GM12878 (cell line): ENCODE results near the gene PKN3. TPM values are rescaled to one million over a fixed set of nuclear protein-coding genes. Genes with fewer than 3 reads are reported as not detected.

Experiments
- ATAC-seq: fragments of 200-7000 bp; cut with Tn5 transposase; 3 replicates; pipeline ENCODE4 v1.9.1; 2020; ENCODE audit warnings: mild to moderate bottlenecking, moderate library complexity
- BruUV-seq: library from RNA; stranded (reverse); fragments of 400-500 nt; replicated peaks from 2 replicates; lab custom pipeline; 2021; lab: Mats Ljungman, UMichigan
- CTCF ChIA-PET: fragments of 300-600 bp; sonication (Branson Sonifier 250); formaldehyde crosslinking; extraction: SDS; loops from one replicate; lab custom pipeline; 2021; ENCODE audit warnings: inconsistent platforms; lab: Yijun Ruan, JAX
- POLR2A ChIA-PET: fragments of 350-600 bp; formaldehyde crosslinking; extraction: SDS; loops from one replicate; lab custom pipeline; 2021; ENCODE audit warnings: inconsistent platforms; lab: Charles Lee
- RAD21 ChIA-PET: fragments of 300-600 bp; sonication (Branson Sonifier 250); formaldehyde crosslinking; loops from one replicate; lab custom pipeline; 2023; ENCODE audit warnings: antibody characterized with exemption; ENCODE audit not compliant: unreplicated experiment; lab: Charles Lee
- SMC1A ChIA-PET: fragments of 300-600 bp; sonication (Branson Sonifier 250); formaldehyde crosslinking; loops from one replicate; lab custom pipeline; 2023; ENCODE audit not compliant: unreplicated experiment, uncharacterized antibody; lab: Charles Lee
- DNase-seq: peaks from one replicate; pipeline ENCODE4 v3.0.0-alpha.2; 2011; ENCODE audit warnings: low read depth, low spot score
- FAIRE-seq: peaks from 3 replicates; lab custom pipeline; 2011; peaks lifted over from hg19 to GRCh38; lab: Jason Lieb, UNC
- H2AFZ ChIP-seq: 2 replicates; pipeline ENCODE4 v1.6.0; 2011; ENCODE audit warnings: low read depth, low read length, control low read depth; ENCODE audit not compliant: control insufficient read depth
- H3K27ac ChIP-seq: 2 replicates; pipeline ENCODE4 v1.5.1; 2011; ENCODE audit warnings: control low read depth; ENCODE audit not compliant: control insufficient read depth, insufficient read depth
- H3K27me3 ChIP-seq, 2 experiments: replicated peaks in 1 of 2; 2 replicates each; pipeline versions ENCODE4 v1.6.0 to v1.6.1; 2011; ENCODE audit warnings: low read length in 1 of 2; ENCODE audit not compliant: control insufficient read depth in 2 of 2, insufficient read depth in 2 of 2
- H3K36me3 ChIP-seq, 2 experiments: 2 replicates each; pipeline ENCODE4 v1.5.1; 2011; ENCODE audit warnings: low read length in 1 of 2; ENCODE audit not compliant: control insufficient read depth in 2 of 2, insufficient read depth in 2 of 2
- H3K4me1 ChIP-seq: 2 replicates; pipeline ENCODE4 v1.6.1; 2011; ENCODE audit warnings: mild to moderate bottlenecking, low read length, moderate library complexity, mixed read lengths; ENCODE audit not compliant: control insufficient read depth, insufficient read depth
- H3K4me2 ChIP-seq: 2 replicates; pipeline ENCODE4 v1.6.0; 2011; ENCODE audit warnings: control low read depth; ENCODE audit not compliant: control insufficient read depth, insufficient read depth
- H3K4me3 ChIP-seq: fragments of 200-600 bp; sonication (generic); 2 replicates; pipeline ENCODE4 v1.5.1; 2016
- H3K79me2 ChIP-seq: 2 replicates; pipeline ENCODE4 v1.6.0; 2011; ENCODE audit warnings: low read length; ENCODE audit not compliant: control insufficient read depth, insufficient read depth
- H3K9ac ChIP-seq: 2 replicates; pipeline ENCODE4 v1.8.0; 2011; ENCODE audit warnings: low read length, control low read depth, mixed read lengths; ENCODE audit not compliant: control insufficient read depth, insufficient read depth
- H3K9me3 ChIP-seq: replicated peaks from 3 replicates; pipeline ENCODE4 v1.5.1; 2011; ENCODE audit warnings: mild to moderate bottlenecking, low read length; ENCODE audit not compliant: control insufficient read depth, insufficient read depth
- H4K20me1 ChIP-seq: 2 replicates; pipeline ENCODE4 v1.6.0; 2011; ENCODE audit not compliant: control insufficient read depth, insufficient read depth
- BACH1 ChIP-seq: fragments of 450-650 bp; IDR thresholded peaks from 2 replicates; pipeline ENCODE4 v1.6.1; 2017; ENCODE audit warnings: mild to moderate bottlenecking, borderline replicate concordance
- KDM1A ChIP-seq: fragments of 200-600 bp; sonication (generic); IDR thresholded peaks from 2 replicates; pipeline ENCODE4 v1.6.1; 2016; ENCODE audit warnings: borderline replicate concordance
- TCF7 ChIP-seq: IDR thresholded peaks from 2 replicates; pipeline ENCODE4 v1.6.1; 2014; ENCODE audit warnings: antibody characterized with exemption, borderline replicate concordance
- ZBED1 ChIP-seq: IDR thresholded peaks from 2 replicates; pipeline ENCODE4 v1.6.1; 2016; ENCODE audit warnings: borderline replicate concordance
- WGBS: methylation state at CpG from one replicate; pipeline ENCODE4 v1.1.6; 2016; ENCODE audit warnings: low lambda C conversion rate; ENCODE audit not compliant: insufficient replicate concordance, insufficient coverage; ENCODE audit errors: missing lambda C conversion rate; 5-methylcytosine and 5-hydroxymethylcytosine counted together
- in situ Hi-C: fragments of 300-500 bp; cut with MboI; formaldehyde crosslinking; loops from 9 replicates; pipeline ENCODE4 v1.14.3; 2018; ENCODE audit warnings: mixed read lengths
- intact Hi-C: fragments of 100-400 bp; cut with micrococcal nuclease; formaldehyde crosslinking; loops from one replicate; pipeline ENCODE4 v1.14.2; 2022; ENCODE audit not compliant: unreplicated experiment
- polyA plus RNA-seq, 11 experiments: library from polyadenylated mRNA; depleted of rRNA in 4 of 11; unstranded in 6 of 11; stranded (reverse) in 5 of 11; fragments of >200 nt; fragmentation: Nextera tagmentation in 4 of 11; fragmentation: Illumina TruSeq in 1 of 11; extraction: Ambion mirVana in 4 of 11; extraction: Trizol in 1 of 11; gene quantifications; 1 replicate in 1 of 11; 2 replicates in 10 of 11; pipeline versions ENCODE4 v1.2.1 to v1.2.3, GENCODE V29; 2011 to 2016; ENCODE audit warnings: inconsistent platforms in 2 of 11, missing spikeins in 2 of 11, low read depth in 1 of 11
- small RNA-seq: library from RNA; depleted of rRNA; stranded (forward); fragments of <200 nt; gene quantifications from one replicate; pipeline ENCODE3, GENCODE V24; 2014
- total RNA-seq, 4 experiments: library from RNA; depleted of rRNA in 3 of 4; stranded (reverse); fragments of >200 nt in 3 of 4; fragmentation: Illumina TruSeq in 1 of 4; extraction: Trizol in 1 of 4; gene quantifications; 2 replicates each; pipeline versions ENCODE4 v1.2.1 to v1.2.3, GENCODE V29; 2013 to 2021

PKN3 gene
- total and polyA plus RNA-seq, 10 of the 15 experiments (the other 5 are each of a cell fraction or from before 2014, with no cell fraction given) = 0.35 to 11.0 (median 3.3) TPM

DNA sequence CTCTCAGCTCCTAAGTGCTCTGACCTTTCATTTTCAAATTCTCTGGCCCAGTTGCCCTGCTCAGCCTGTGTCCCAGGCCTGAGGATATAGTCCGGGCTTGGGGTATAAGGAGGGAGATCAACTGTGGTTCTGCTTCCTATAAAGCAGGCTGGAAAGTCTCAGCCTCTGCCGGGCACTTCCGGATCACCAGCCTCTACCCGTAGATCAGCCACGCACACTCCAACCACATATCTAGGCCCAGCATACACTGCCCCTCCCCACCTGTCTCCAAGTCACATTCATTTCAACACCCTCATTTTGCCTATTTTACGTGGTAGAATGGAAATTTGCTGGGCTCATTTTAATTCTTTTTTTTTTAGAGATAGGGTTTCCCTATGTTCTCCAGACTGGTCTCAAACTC, 66.3 kb downstream of the PKN3 start:
- WGBS = 97% methylated on average over 6 of the region's 6 CpGs
- no peaks in the 10 kb centered on the region for H3K9me3 ChIP-seq
- no peak for ATAC-seq
- no peak for TF ChIP-seq KDM1A
- no peak for TF ChIP-seq BACH1
- no peak for TF ChIP-seq TCF7
- TF ChIP-seq ZBED1 = no peak
- no peak overlapping the region for H3K4me3 ChIP-seq
- H3K79me2 ChIP-seq = peaks cover 4% of the 10 kb centered on the region
- H3K27me3 ChIP-seq = no peaks in the 10 kb centered on the region
- H3K27ac ChIP-seq = no peak overlapping the region
- no peak overlapping the region for H2AFZ ChIP-seq
- POLR2A ChIA-PET = interaction anchor here (0.8 kb wide), 1 partner anchor 84 kb away, joined by 3 read pairs; no protein-coding TSS in a partner anchor
- H3K4me1 ChIP-seq = no peaks in the 10 kb centered on the region
- intact Hi-C loops = no loop called here
- no peak for DNase-seq
- H3K4me2 ChIP-seq = no peak overlapping the region
- H4K20me1 ChIP-seq = no peaks in the 10 kb centered on the region
- no TSS peak for BruUV-seq
- CTCF ChIA-PET = interaction anchor here (1.5 kb wide), 1 partner anchor 20 kb away, joined by 5 read pairs; no protein-coding TSS in a partner anchor
- RAD21 ChIA-PET = no interaction called here
- SMC1A ChIA-PET = no interaction called here
- in situ Hi-C loops = no loop called here
- H3K9ac ChIP-seq = no peak overlapping the region
- FAIRE-seq = no peak
- no peaks in the 10 kb centered on the region for H3K36me3 ChIP-seq

Small RNA genes lying within 50 kb of the gene (small RNA-seq; reads per million reads assigned to genes)
- gene RF00017 (not detected), gene RN7SL560P (not detected)

Other genes with a start within 250 kb of the PKN3 start
Only the 7 nearest of the 15 such genes appear.
- gene DYNC2I2, start 45.7 kb upstream of the PKN3 start, total RNA-seq (2014; rRNA removed) = 91.1 and 109 TPM in 2 replicates
- gene DYNC2I2, start 45.7 kb upstream of the PKN3 start, total RNA-seq (2014; rRNA removed; fragmentation: Illumina TruSeq; extraction: Trizol) = 18.4 and 19.7 TPM in 2 replicates
- 61.0 and 64.7 TPM in 2 replicates for gene DYNC2I2, start 45.7 kb upstream of the PKN3 start, total RNA-seq (2021)
- gene DYNC2I2, start 45.7 kb upstream of the PKN3 start, polyA plus RNA-seq (2011; rRNA removed) = 15.4 and 31.2 TPM in 2 replicates
- gene DYNC2I2, start 45.7 kb upstream of the PKN3 start, polyA plus RNA-seq (2014; fragmentation: Illumina TruSeq; extraction: Trizol) = 2.4 and 11.1 TPM in 2 replicates
- gene DYNC2I2, start 45.7 kb upstream of the PKN3 start, polyA plus RNA-seq (2014; fragmentation: Nextera tagmentation; extraction: Ambion mirVana) = 1 to 10 TPM in 1 of 2 experiments, under 1 TPM in 1; 0.89 to 2.3 TPM
- 84.1 and 95.5 TPM in 2 replicates for gene DYNC2I2, start 45.7 kb upstream of the PKN3 start, polyA plus RNA-seq (2014; rRNA removed)
- 100 to 1,000 TPM in 1 of 2 experiments, 10 to 100 TPM in 1; 88.0 to 118 TPM for gene DYNC2I2, start 45.7 kb upstream of the PKN3 start, polyA plus RNA-seq (2016; fragmentation: Nextera tagmentation; extraction: Ambion mirVana)
- 345 and 493 TPM in 2 replicates for gene SET, start 13.3 kb upstream of the PKN3 start, total RNA-seq (2014; rRNA removed)
- gene SET, start 13.3 kb upstream of the PKN3 start, total RNA-seq (2014; rRNA removed; fragmentation: Illumina TruSeq; extraction: Trizol) = 676 and 706 TPM in 2 replicates
- gene SET, start 13.3 kb upstream of the PKN3 start, total RNA-seq (2021) = 503 and 533 TPM in 2 replicates
- gene SET, start 13.3 kb upstream of the PKN3 start, polyA plus RNA-seq (2011; rRNA removed) = 305 and 466 TPM in 2 replicates
- 597 and 873 TPM in 2 replicates for gene SET, start 13.3 kb upstream of the PKN3 start, polyA plus RNA-seq (2014; fragmentation: Illumina TruSeq; extraction: Trizol)
- gene SET, start 13.3 kb upstream of the PKN3 start, polyA plus RNA-seq (2014; fragmentation: Nextera tagmentation; extraction: Ambion mirVana) = 100 to 1,000 TPM; 314 to 450 TPM
- 274 and 284 TPM in 2 replicates for gene SET, start 13.3 kb upstream of the PKN3 start, polyA plus RNA-seq (2014; rRNA removed)
- gene SET, start 13.3 kb upstream of the PKN3 start, polyA plus RNA-seq (2016; fragmentation: Nextera tagmentation; extraction: Ambion mirVana) = 100 to 1,000 TPM; 440 to 466 TPM
- 99.0 and 112 TPM in 2 replicates for gene ZDHHC12, start 21.6 kb downstream of the PKN3 start, total RNA-seq (2014; rRNA removed)
- gene ZDHHC12, start 21.6 kb downstream of the PKN3 start, total RNA-seq (2014; rRNA removed; fragmentation: Illumina TruSeq; extraction: Trizol) = 20.5 and 24.8 TPM in 2 replicates
- gene ZDHHC12, start 21.6 kb downstream of the PKN3 start, total RNA-seq (2021) = 67.2 and 75.1 TPM in 2 replicates
- gene ZDHHC12, start 21.6 kb downstream of the PKN3 start, polyA plus RNA-seq (2011; rRNA removed) = 8.3 and 23.7 TPM in 2 replicates
- 1.5 and 13.9 TPM in 2 replicates for gene ZDHHC12, start 21.6 kb downstream of the PKN3 start, polyA plus RNA-seq (2014; fragmentation: Illumina TruSeq; extraction: Trizol)
- 1 to 10 TPM in 1 of 2 experiments, under 1 TPM in 1; 0.95 to 9.9 TPM for gene ZDHHC12, start 21.6 kb downstream of the PKN3 start, polyA plus RNA-seq (2014; fragmentation: Nextera tagmentation; extraction: Ambion mirVana)
- gene ZDHHC12, start 21.6 kb downstream of the PKN3 start, polyA plus RNA-seq (2014; rRNA removed) = 106 and 139 TPM in 2 replicates
- 100 to 1,000 TPM; 129 to 146 TPM for gene ZDHHC12, start 21.6 kb downstream of the PKN3 start, polyA plus RNA-seq (2016; fragmentation: Nextera tagmentation; extraction: Ambion mirVana)
- 8.9 and 11.2 TPM in 2 replicates for gene ZER1, start 69.4 kb downstream of the PKN3 start, total RNA-seq (2014; rRNA removed)
- 3.6 and 3.8 TPM in 2 replicates for gene ZER1, start 69.4 kb downstream of the PKN3 start, total RNA-seq (2014; rRNA removed; fragmentation: Illumina TruSeq; extraction: Trizol)
- gene ZER1, start 69.4 kb downstream of the PKN3 start, total RNA-seq (2021) = 14.0 and 14.7 TPM in 2 replicates
- gene ZER1, start 69.4 kb downstream of the PKN3 start, polyA plus RNA-seq (2011; rRNA removed) = 6.7 and 16.9 TPM in 2 replicates
- 2.2 and 5.8 TPM in 2 replicates for gene ZER1, start 69.4 kb downstream of the PKN3 start, polyA plus RNA-seq (2014; fragmentation: Illumina TruSeq; extraction: Trizol)
- gene ZER1, start 69.4 kb downstream of the PKN3 start, polyA plus RNA-seq (2014; fragmentation: Nextera tagmentation; extraction: Ambion mirVana) = under 1 TPM; 0.32 to 0.47 TPM
- gene ZER1, start 69.4 kb downstream of the PKN3 start, polyA plus RNA-seq (2014; rRNA removed) = 14.5 and 14.7 TPM in 2 replicates
- gene ZER1, start 69.4 kb downstream of the PKN3 start, polyA plus RNA-seq (2016; fragmentation: Nextera tagmentation; extraction: Ambion mirVana) = 1 to 10 TPM; 7.4 to 8.4 TPM
- gene TBC1D13, start 84.8 kb downstream of the PKN3 start, total RNA-seq (2014; rRNA removed) = 9.2 and 10.8 TPM in 2 replicates
- 6.3 and 7.1 TPM in 2 replicates for gene TBC1D13, start 84.8 kb downstream of the PKN3 start, total RNA-seq (2014; rRNA removed; fragmentation: Illumina TruSeq; extraction: Trizol)
- 18.7 and 20.5 TPM in 2 replicates for gene TBC1D13, start 84.8 kb downstream of the PKN3 start, total RNA-seq (2021)
- 9.5 and 21.2 TPM in 2 replicates for gene TBC1D13, start 84.8 kb downstream of the PKN3 start, polyA plus RNA-seq (2011; rRNA removed)
- gene TBC1D13, start 84.8 kb downstream of the PKN3 start, polyA plus RNA-seq (2014; fragmentation: Illumina TruSeq; extraction: Trizol) = 16.3 and 22.1 TPM in 2 replicates
- gene TBC1D13, start 84.8 kb downstream of the PKN3 start, polyA plus RNA-seq (2014; fragmentation: Nextera tagmentation; extraction: Ambion mirVana) = 1 to 10 TPM; 3.0 to 3.1 TPM
- 16.7 and 19.1 TPM in 2 replicates for gene TBC1D13, start 84.8 kb downstream of the PKN3 start, polyA plus RNA-seq (2014; rRNA removed)
- 10 to 100 TPM; 22.2 to 23.1 TPM for gene TBC1D13, start 84.8 kb downstream of the PKN3 start, polyA plus RNA-seq (2016; fragmentation: Nextera tagmentation; extraction: Ambion mirVana)
- gene ENDOG, start 116.0 kb downstream of the PKN3 start, total RNA-seq (2014; rRNA removed) = 22.1 and 29.2 TPM in 2 replicates
- 4.8 and 5.8 TPM in 2 replicates for gene ENDOG, start 116.0 kb downstream of the PKN3 start, total RNA-seq (2014; rRNA removed; fragmentation: Illumina TruSeq; extraction: Trizol)
- 28.1 and 28.2 TPM in 2 replicates for gene ENDOG, start 116.0 kb downstream of the PKN3 start, total RNA-seq (2021)
- 6.6 and 12.2 TPM in 2 replicates for gene ENDOG, start 116.0 kb downstream of the PKN3 start, polyA plus RNA-seq (2011; rRNA removed)
- gene ENDOG, start 116.0 kb downstream of the PKN3 start, polyA plus RNA-seq (2014; fragmentation: Illumina TruSeq; extraction: Trizol) = 1.0 and 3.2 TPM in 2 replicates
- 1 to 10 TPM in 1 of 2 experiments, under 1 TPM in 1; 0.84 to 1.8 TPM for gene ENDOG, start 116.0 kb downstream of the PKN3 start, polyA plus RNA-seq (2014; fragmentation: Nextera tagmentation; extraction: Ambion mirVana)
- gene ENDOG, start 116.0 kb downstream of the PKN3 start, polyA plus RNA-seq (2014; rRNA removed) = 24.9 and 31.4 TPM in 2 replicates
- 10 to 100 TPM in 1 of 2 experiments, under 1 TPM in 1; 0.92 to 19.3 TPM for gene ENDOG, start 116.0 kb downstream of the PKN3 start, polyA plus RNA-seq (2016; fragmentation: Nextera tagmentation; extraction: Ambion mirVana)
- gene SPOUT1, start 127.3 kb downstream of the PKN3 start, total RNA-seq (2014; rRNA removed) = 40.5 and 49.2 TPM in 2 replicates
- gene SPOUT1, start 127.3 kb downstream of the PKN3 start, total RNA-seq (2014; rRNA removed; fragmentation: Illumina TruSeq; extraction: Trizol) = 14.3 and 17.3 TPM in 2 replicates
- 75.0 and 77.8 TPM in 2 replicates for gene SPOUT1, start 127.3 kb downstream of the PKN3 start, total RNA-seq (2021)
- 21.7 and 48.0 TPM in 2 replicates for gene SPOUT1, start 127.3 kb downstream of the PKN3 start, polyA plus RNA-seq (2011; rRNA removed)
- gene SPOUT1, start 127.3 kb downstream of the PKN3 start, polyA plus RNA-seq (2014; fragmentation: Illumina TruSeq; extraction: Trizol) = 5.0 and 22.6 TPM in 2 replicates
- gene SPOUT1, start 127.3 kb downstream of the PKN3 start, polyA plus RNA-seq (2014; fragmentation: Nextera tagmentation; extraction: Ambion mirVana) = 10 to 100 TPM in 1 of 2 experiments, 1 to 10 TPM in 1; 5.7 to 16.4 TPM
- gene SPOUT1, start 127.3 kb downstream of the PKN3 start, polyA plus RNA-seq (2014; rRNA removed) = 40.7 and 49.1 TPM in 2 replicates
- gene SPOUT1, start 127.3 kb downstream of the PKN3 start, polyA plus RNA-seq (2016; fragmentation: Nextera tagmentation; extraction: Ambion mirVana) = 10 to 100 TPM; 85.2 to 95.0 TPM